C4-2B (cell line): ENCODE results near the gene BCHE.
"Not testable (repeated sequence)": the region's sequence is repeated elsewhere in the genome, so short reads cannot be mapped to it uniquely, and the experiment has no call there.

ENCODE experiments used
- CTCF ChIP-seq: fragments of 450-650 bp; conservative IDR thresholded peaks from 2 replicates; pipeline ENCODE4 v1.5.1; 2017; ENCODE audit warnings: mild to moderate bottlenecking
- ZFX ChIP-seq: fragments of 450-650 bp; IDR thresholded peaks from 2 replicates; pipeline ENCODE4 v1.6.1; 2017

GRCh38 chr3:165807937-165808336, 29.3 kb downstream of the BCHE start:
- not testable (repeated sequence) for TF ChIP-seq CTCF, ZFX
